ENCODE data around the gene VPS26C. TPM values are rescaled to one million over a fixed set of nuclear protein-coding genes. Genes with fewer than 3 reads are reported as not detected.

VPS26C gene
- total and polyA plus RNA-seq, 4 experiments from 2014 or later, result 76.0 to 105 (median 80.8) TPM

GRCh38 chr21:37231249-37231645 lies 35.9 kb downstream of the VPS26C start:
- CTCF ChIA-PET (ENCODE audit: partially characterized antibody), result interaction anchor here (2.0 kb wide), 1 partner anchor 10 kb away, joined by 6 read pairs; no protein-coding TSS in a partner anchor
- Mint-ChIP-seq H3K36me3 (peaks cover 44 to 63% of the 10 kb centered on the region in 2 donors), H3K9me3 (no peaks in the 10 kb centered on the region), H3K4me3 (no peak overlapping the region), H3K4me1 (peaks cover 0 to 8% (median 1%) of the 10 kb centered on the region in 4 donors), H3K27ac (peak overlapping the region in 4 of 7 donors; percentile 7 to 84 (median 38)), H3K27me3 (no peaks in the 10 kb centered on the region)
- Histone ChIP-seq H3K4me3 (ENCODE audit: low read length in 2 of 2) (no peak overlapping the region), H3K4me1 (ENCODE audit: insufficient read depth, low read length) (peaks cover under 1% of the 10 kb centered on the region), H3K27ac (ENCODE audit: low read depth, low read length) (no peak overlapping the region), H3K9me3 (ENCODE audit: control insufficient read depth in 1 of 2, low read length in 2 of 2) (no peaks in the 10 kb centered on the region), H3K36me3 (ENCODE audit: insufficient read depth, low read length) (peaks cover 52% of the 10 kb centered on the region), H3K27me3 (ENCODE audit: insufficient read depth, low read length) (no peaks in the 10 kb centered on the region)
- POLR2A ChIA-PET (ENCODE audit: partially characterized antibody), result interaction anchor here (2.6 kb wide), 1 partner anchor 10 kb away, joined by 8 read pairs; no protein-coding TSS in a partner anchor
- intact Hi-C loops (cut with micrococcal nuclease), result no loop called here
- no peak for DNase-seq

GRCh38 chr21:37230632-37231248 lies 36.4 kb downstream of the VPS26C start:
- Mint-ChIP-seq H3K4me3 (no peak overlapping the region), H3K27me3 (no peaks in the 10 kb centered on the region), H3K27ac (peak overlapping the region in 4 of 7 donors; percentile 7 to 84 (median 38)), H3K9me3 (no peaks in the 10 kb centered on the region), H3K4me1 (peaks cover 3 to 13% (median 5%) of the 10 kb centered on the region in 4 donors), H3K36me3 (peaks cover 47 to 65% of the 10 kb centered on the region in 2 donors)
- peaks cover 54% of the 10 kb centered on the region for H3K36me3 ChIP-seq (ENCODE audit: insufficient read depth, low read length)
- peaks cover 6% of the 10 kb centered on the region for H3K4me1 ChIP-seq (ENCODE audit: insufficient read depth, low read length)
- no peaks in the 10 kb centered on the region for H3K27me3 ChIP-seq (ENCODE audit: insufficient read depth, low read length)
- no peak for DNase-seq
- no peak overlapping the region for H3K27ac ChIP-seq (ENCODE audit: low read depth, low read length)
- H3K9me3 ChIP-seq (ENCODE audit: control insufficient read depth in 1 of 2, low read length in 2 of 2), result no peaks in the 10 kb centered on the region
- H3K4me3 ChIP-seq (ENCODE audit: low read length in 2 of 2), result no peak overlapping the region
- CTCF ChIA-PET (ENCODE audit: partially characterized antibody), result interaction anchor here (2.0 kb wide), 1 partner anchor 10 kb away, joined by 6 read pairs; no protein-coding TSS in a partner anchor
- intact Hi-C loops (cut with micrococcal nuclease), result no loop called here
- POLR2A ChIA-PET (ENCODE audit: partially characterized antibody), result interaction anchor here (2.6 kb wide), 1 partner anchor 10 kb away, joined by 8 read pairs; no protein-coding TSS in a partner anchor

GRCh38 chr21:37228003-37228400 lies 39.1 kb downstream of the VPS26C start:
- peaks cover 55 to 77% of the 10 kb centered on the region in 2 donors for H3K36me3 Mint-ChIP-seq
- intact Hi-C loops (cut with micrococcal nuclease), result no loop called here
- no peak for DNase-seq
- peaks cover 31% of the 10 kb centered on the region for H3K4me1 ChIP-seq (ENCODE audit: insufficient read depth, low read length)
- H3K27ac ChIP-seq (ENCODE audit: low read depth, low read length), result no peak overlapping the region
- H3K27me3 Mint-ChIP-seq, result no peaks in the 10 kb centered on the region
- no peak overlapping the region for H3K4me3 ChIP-seq (ENCODE audit: low read length in 2 of 2)
- H3K27ac Mint-ChIP-seq, result peak overlapping the region in 3 of 7 donors; percentile 75 to 90 (median 81)
- POLR2A ChIA-PET (ENCODE audit: partially characterized antibody), result no interaction called here
- CTCF ChIA-PET (ENCODE audit: partially characterized antibody), result no interaction called here
- no peaks in the 10 kb centered on the region for H3K27me3 ChIP-seq (ENCODE audit: insufficient read depth, low read length)
- no peaks in the 10 kb centered on the region for H3K9me3 Mint-ChIP-seq
- H3K9me3 ChIP-seq (ENCODE audit: control insufficient read depth in 1 of 2, low read length in 2 of 2), result no peaks in the 10 kb centered on the region
- no peak overlapping the region for H3K4me3 Mint-ChIP-seq
- peaks cover 14 to 32% (median 17%) of the 10 kb centered on the region in 4 donors for H3K4me1 Mint-ChIP-seq
- peaks cover 54% of the 10 kb centered on the region for H3K36me3 ChIP-seq (ENCODE audit: insufficient read depth, low read length)

GRCh38 chr21:37227071-37228002 lies 39.8 kb downstream of the VPS26C start:
- Histone ChIP-seq H3K27ac (ENCODE audit: low read depth, low read length) (no peak overlapping the region), H3K36me3 (ENCODE audit: insufficient read depth, low read length) (peaks cover 48% of the 10 kb centered on the region), H3K4me1 (ENCODE audit: insufficient read depth, low read length) (peaks cover 33% of the 10 kb centered on the region), H3K27me3 (ENCODE audit: insufficient read depth, low read length) (no peaks in the 10 kb centered on the region), H3K4me3 (ENCODE audit: low read length in 2 of 2) (no peak overlapping the region), H3K9me3 (ENCODE audit: control insufficient read depth in 1 of 2, low read length in 2 of 2) (no peaks in the 10 kb centered on the region)
- Mint-ChIP-seq H3K36me3 (peaks cover 52 to 72% of the 10 kb centered on the region in 2 donors), H3K4me1 (peaks cover 15 to 35% (median 19%) of the 10 kb centered on the region in 4 donors), H3K27me3 (no peaks in the 10 kb centered on the region), H3K27ac (peak overlapping the region in 6 of 7 donors; percentile 46 to 90 (median 64)), H3K9me3 (no peaks in the 10 kb centered on the region), H3K4me3 (no peak overlapping the region)
- ChIA-PET POLR2A (ENCODE audit: partially characterized antibody) (no interaction called here), CTCF (ENCODE audit: partially characterized antibody) (no interaction called here)
- intact Hi-C loops (cut with micrococcal nuclease), result no loop called here
- no peak for DNase-seq

- Mint-ChIP-seq H3K4me3 (peak overlapping the region in 6 of 8 donors; percentile 35 to 76 (median 70)), H3K9me3 (peaks cover 0 to 2% (median 0%) of the 10 kb centered on the region in 8 donors), H3K27ac (peak overlapping the region; percentile 85 to 97 (median 88)), H3K36me3 (peaks cover 46 to 65% of the 10 kb centered on the region in 2 donors), H3K27me3 (no peaks in the 10 kb centered on the region), H3K4me1 (peaks cover 19 to 44% (median 22%) of the 10 kb centered on the region in 4 donors)
- Histone ChIP-seq H3K9me3 (ENCODE audit: control insufficient read depth in 1 of 2, low read length in 2 of 2) (no peaks in the 10 kb centered on the region), H3K4me1 (ENCODE audit: insufficient read depth, low read length) (peaks cover 37% of the 10 kb centered on the region), H3K27ac (ENCODE audit: low read depth, low read length) (peak overlapping the region; percentile 45), H3K36me3 (ENCODE audit: insufficient read depth, low read length) (peaks cover 38% of the 10 kb centered on the region), H3K4me3 (ENCODE audit: low read length in 2 of 2) (no peak overlapping the region), H3K27me3 (ENCODE audit: insufficient read depth, low read length) (no peaks in the 10 kb centered on the region)
- CTCF ChIA-PET (ENCODE audit: partially characterized antibody), result interaction anchor here (1.2 kb wide), 1 partner anchor 238 kb away, joined by 3 read pairs; no protein-coding TSS in a partner anchor
- intact Hi-C loops (cut with micrococcal nuclease), result no loop called here
- DNase-seq, result no peak
- POLR2A ChIA-PET (ENCODE audit: partially characterized antibody), result interaction anchor here (1.4 to 1.5 kb wide), 2 partner anchors 40 to 140 kb away, joined by 4 read pairs; partner anchors contain the start of gene DYRK1A
These were observed 40.9 kb downstream of the VPS26C start for GRCh38 chr21:37226041-37226920.
